Neural progenitor cell (in vitro differentiated cells): ENCODE results near the gene TUBGCP3. TPM values are rescaled to one million over a fixed set of nuclear protein-coding genes. Genes with fewer than 3 reads are reported as not detected.

ENCODE experiments used
- DNase-seq: peaks from one replicate; pipeline ENCODE4 v3.0.0-alpha.2; 2016; ENCODE audit warnings: low spot score
- H2AFZ ChIP-seq: fragments of 200-600 bp; sonication (generic); replicated peaks from 2 replicates; pipeline ENCODE4 v1.6.1; 2016; ENCODE audit warnings: antibody characterized with exemption
- H3F3A ChIP-seq: fragments of 200-600 bp; sonication (generic); 2 replicates; pipeline ENCODE4 v1.6.1; 2016; ENCODE audit warnings: antibody characterized with exemption, low read depth
- H3K27ac ChIP-seq: fragments of 200-600 bp; sonication (generic); 2 replicates; pipeline ENCODE4 v1.5.1; 2016; ENCODE audit warnings: mild to moderate bottlenecking
- H3K27me3 ChIP-seq: fragments of 200-600 bp; sonication (generic); 2 replicates; pipeline ENCODE4 v1.6.1; 2016; ENCODE audit warnings: mild to moderate bottlenecking, moderate library complexity
- H3K36me3 ChIP-seq: fragments of 200-600 bp; sonication (generic); 2 replicates; pipeline ENCODE4 v1.5.1; 2016
- H3K4me1 ChIP-seq: fragments of 200-600 bp; sonication (generic); 2 replicates; pipeline ENCODE4 v1.6.1; 2016; ENCODE audit warnings: mixed run types
- H3K4me2 ChIP-seq: fragments of 200-600 bp; sonication (generic); 2 replicates; pipeline ENCODE4 v1.6.1; 2016
- H3K4me3 ChIP-seq: fragments of 200-600 bp; sonication (generic); 2 replicates; pipeline ENCODE4 v1.5.1; 2016
- H3K79me2 ChIP-seq: fragments of 200-600 bp; sonication (generic); 2 replicates; pipeline ENCODE4 v1.6.1; 2016; ENCODE audit warnings: low read depth
- H3K9ac ChIP-seq: fragments of 200-600 bp; sonication (generic); 2 replicates; pipeline ENCODE4 v1.6.1; 2016
- H3K9me3 ChIP-seq: fragments of 200-600 bp; sonication (generic); 2 replicates; pipeline ENCODE4 v1.5.1; 2016; ENCODE audit warnings: low read depth
- H4K20me1 ChIP-seq: fragments of 200-600 bp; sonication (generic); 2 replicates; pipeline ENCODE4 v1.6.1; 2016; ENCODE audit warnings: low read depth
- H3K27ac Mint-ChIP-seq: 3 replicates; pipeline ENCODE4 v1.8.0; 2021; ENCODE audit warnings: mixed read lengths
- H3K27me3 Mint-ChIP-seq: 2 replicates; pipeline ENCODE4 v1.8.0; 2022; ENCODE audit warnings: low read depth, mild to moderate bottlenecking, inconsistent platforms, moderate library complexity, mixed read lengths; ENCODE audit not compliant: insufficient read depth
- H3K36me3 Mint-ChIP-seq: 3 replicates; pipeline ENCODE4 v1.8.0; 2021; ENCODE audit warnings: mixed read lengths
- H3K4me1 Mint-ChIP-seq: 3 replicates; pipeline ENCODE4 v1.8.0; 2021; ENCODE audit warnings: mixed read lengths
- H3K4me3 Mint-ChIP-seq: 3 replicates; pipeline ENCODE4 v1.8.0; 2021; ENCODE audit warnings: mild to moderate bottlenecking, moderate library complexity, mixed read lengths
- H3K9me3 Mint-ChIP-seq: 3 replicates; pipeline ENCODE4 v1.8.0; 2020; ENCODE audit warnings: mixed read lengths
- EZH2 ChIP-seq: fragments of 200-600 bp; sonication (generic); IDR thresholded peaks from 2 replicates; pipeline ENCODE4 v1.6.1; 2017; ENCODE audit warnings: antibody characterized with exemption, mild to moderate bottlenecking, moderate library complexity
- EZH2phosphoT487 ChIP-seq: fragments of 200-600 bp; sonication (generic); IDR thresholded peaks from 2 replicates; pipeline ENCODE4 v1.6.1; 2017; ENCODE audit warnings: antibody characterized with exemption
- total RNA-seq: library from RNA; depleted of rRNA; stranded (reverse); fragments of >200 nt; gene quantifications from 2 replicates; pipeline ENCODE4 v1.2.3, GENCODE V29; 2015; ENCODE audit warnings: low replicate concordance
- TF ChIP-seq, protein P1 (sequence below): fragments of 200-600 bp; sonication (generic); IDR thresholded peaks from 2 replicates; pipeline ENCODE4 v1.5.1; 2017; ENCODE audit warnings: antibody characterized with exemption, mild to moderate bottlenecking

Gene TUBGCP3
- total RNA-seq, 1 donor from 2014 or later = 33.6 TPM

DNA sequence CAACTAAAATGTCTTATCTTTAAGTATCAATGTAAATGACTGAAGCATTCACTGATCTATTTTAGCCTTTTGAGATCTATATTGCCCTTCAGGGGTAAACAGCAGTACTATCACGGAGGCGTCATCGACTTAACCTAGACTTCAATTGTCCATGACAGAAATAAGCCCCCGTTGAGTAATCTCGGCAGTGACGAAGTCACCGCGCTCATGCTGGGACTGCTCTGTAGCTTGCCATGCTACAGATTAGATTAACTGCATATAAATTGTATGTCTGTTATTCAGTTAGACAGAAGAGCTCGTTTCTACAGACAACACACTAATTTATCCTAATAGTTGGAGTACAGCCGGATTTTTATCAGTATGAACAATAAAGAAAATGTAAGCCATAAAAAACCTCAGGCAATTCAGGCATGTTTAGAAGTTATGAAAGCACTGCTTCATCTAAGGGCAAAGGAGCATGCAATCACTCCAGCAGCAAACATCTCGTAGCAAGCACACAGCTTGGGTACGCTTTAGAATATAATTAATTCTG, 56.6 kb downstream of the TUBGCP3 start:
- DNase-seq = no peak
- Mint-ChIP-seq H3K27me3 (peaks cover 3% of the 10 kb centered on the region), H3K4me1 (peaks cover 3% of the 10 kb centered on the region), H3K4me3 (no peak overlapping the region), H3K27ac (no peak overlapping the region), H3K36me3 (no peaks in the 10 kb centered on the region), H3K9me3 (no peaks in the 10 kb centered on the region)
- Histone ChIP-seq H3K9ac (no peak overlapping the region), H3K9me3 (no peaks in the 10 kb centered on the region), H3K4me3 (no peak overlapping the region), H4K20me1 (no peaks in the 10 kb centered on the region), H3F3A (no peaks in the 10 kb centered on the region), H3K27ac (no peak overlapping the region), H3K79me2 (no peaks in the 10 kb centered on the region), H2AFZ (no peak overlapping the region), H3K4me1 (no peaks in the 10 kb centered on the region), H3K27me3 (no peaks in the 10 kb centered on the region), H3K36me3 (no peaks in the 10 kb centered on the region), H3K4me2 (no peak overlapping the region)
- TF ChIP-seq EZH2phosphoT487 = no peak
- no peak for TF ChIP-seq EZH2
- TF ChIP-seq, protein P1, sequence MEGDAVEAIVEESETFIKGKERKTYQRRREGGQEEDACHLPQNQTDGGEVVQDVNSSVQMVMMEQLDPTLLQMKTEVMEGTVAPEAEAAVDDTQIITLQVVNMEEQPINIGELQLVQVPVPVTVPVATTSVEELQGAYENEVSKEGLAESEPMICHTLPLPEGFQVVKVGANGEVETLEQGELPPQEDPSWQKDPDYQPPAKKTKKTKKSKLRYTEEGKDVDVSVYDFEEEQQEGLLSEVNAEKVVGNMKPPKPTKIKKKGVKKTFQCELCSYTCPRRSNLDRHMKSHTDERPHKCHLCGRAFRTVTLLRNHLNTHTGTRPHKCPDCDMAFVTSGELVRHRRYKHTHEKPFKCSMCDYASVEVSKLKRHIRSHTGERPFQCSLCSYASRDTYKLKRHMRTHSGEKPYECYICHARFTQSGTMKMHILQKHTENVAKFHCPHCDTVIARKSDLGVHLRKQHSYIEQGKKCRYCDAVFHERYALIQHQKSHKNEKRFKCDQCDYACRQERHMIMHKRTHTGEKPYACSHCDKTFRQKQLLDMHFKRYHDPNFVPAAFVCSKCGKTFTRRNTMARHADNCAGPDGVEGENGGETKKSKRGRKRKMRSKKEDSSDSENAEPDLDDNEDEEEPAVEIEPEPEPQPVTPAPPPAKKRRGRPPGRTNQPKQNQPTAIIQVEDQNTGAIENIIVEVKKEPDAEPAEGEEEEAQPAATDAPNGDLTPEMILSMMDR = no peak

DNA sequence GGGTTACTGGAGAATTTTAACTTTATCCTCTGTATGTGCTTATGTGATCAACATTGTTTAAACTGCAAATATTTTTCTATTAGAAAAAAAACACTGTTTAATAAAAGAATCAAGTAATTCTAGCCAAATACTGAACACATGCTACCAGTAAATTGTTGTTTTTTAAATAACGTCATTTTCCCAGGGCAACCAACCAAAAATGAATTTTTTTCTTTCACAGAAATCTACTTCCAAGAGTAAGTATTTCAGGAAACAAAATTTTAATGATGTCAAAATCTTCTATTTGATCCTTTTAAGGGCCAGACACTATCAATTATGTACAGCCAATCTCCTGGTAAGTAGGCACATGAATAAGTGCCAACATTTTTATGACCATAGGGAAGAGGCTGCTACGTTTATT, 57.1 kb downstream of the TUBGCP3 start:
- no peak overlapping the region for H3K4me2 ChIP-seq
- no peak for DNase-seq
- Mint-ChIP-seq H3K27ac (no peak overlapping the region), H3K36me3 (no peaks in the 10 kb centered on the region), H3K27me3 (peaks cover 3% of the 10 kb centered on the region), H3K4me3 (no peak overlapping the region), H3K4me1 (peaks cover 3% of the 10 kb centered on the region), H3K9me3 (no peaks in the 10 kb centered on the region)
- no peaks in the 10 kb centered on the region for H4K20me1 ChIP-seq
- H3K27ac ChIP-seq = no peak overlapping the region
- H3K9ac ChIP-seq = no peak overlapping the region
- TF ChIP-seq EZH2phosphoT487 = no peak
- TF ChIP-seq EZH2 = no peak
- TF ChIP-seq, protein P1 = no peak
- no peaks in the 10 kb centered on the region for H3K9me3 ChIP-seq
- H2AFZ ChIP-seq = no peak overlapping the region
- no peaks in the 10 kb centered on the region for H3K4me1 ChIP-seq
- no peak overlapping the region for H3K4me3 ChIP-seq
- H3K36me3 ChIP-seq = no peaks in the 10 kb centered on the region
- no peaks in the 10 kb centered on the region for H3K27me3 ChIP-seq
- no peaks in the 10 kb centered on the region for H3F3A ChIP-seq
- H3K79me2 ChIP-seq = no peaks in the 10 kb centered on the region

DNA sequence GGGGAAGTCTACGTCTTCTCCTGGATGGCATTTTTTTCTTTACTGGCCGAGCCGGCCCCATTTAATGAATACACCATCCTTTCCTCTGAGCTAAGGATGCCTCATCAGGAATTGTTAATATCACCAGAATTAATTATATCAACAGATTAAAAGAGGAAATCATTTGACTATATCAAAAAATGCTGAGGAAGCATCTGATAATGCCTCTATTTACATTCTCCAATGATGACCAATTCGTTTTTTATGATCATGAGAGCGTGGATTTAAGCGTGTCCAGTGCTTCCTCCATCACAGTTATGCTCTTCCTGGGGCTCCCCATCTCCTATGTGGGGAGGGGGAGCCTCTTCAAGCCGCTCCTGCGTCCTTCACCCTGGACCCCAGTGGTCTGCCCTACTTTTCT, 58.7 kb downstream of the TUBGCP3 start:
- Histone ChIP-seq H3K36me3 (no peaks in the 10 kb centered on the region), H3K9me3 (no peaks in the 10 kb centered on the region), H3K27me3 (no peaks in the 10 kb centered on the region), H4K20me1 (no peaks in the 10 kb centered on the region), H3F3A (no peaks in the 10 kb centered on the region), H3K9ac (no peak overlapping the region), H2AFZ (no peak overlapping the region), H3K4me2 (no peak overlapping the region), H3K4me1 (no peaks in the 10 kb centered on the region), H3K27ac (no peak overlapping the region), H3K79me2 (no peaks in the 10 kb centered on the region), H3K4me3 (no peak overlapping the region)
- peaks cover 3% of the 10 kb centered on the region for H3K27me3 Mint-ChIP-seq
- TF ChIP-seq, protein P1 = no peak
- TF ChIP-seq EZH2phosphoT487 (no peak), EZH2 (no peak)
- no peak overlapping the region for H3K27ac Mint-ChIP-seq
- DNase-seq = no peak
- H3K36me3 Mint-ChIP-seq = no peaks in the 10 kb centered on the region
- H3K9me3 Mint-ChIP-seq = no peaks in the 10 kb centered on the region
- H3K4me1 Mint-ChIP-seq = peaks cover 3% of the 10 kb centered on the region
- H3K4me3 Mint-ChIP-seq = no peak overlapping the region
